Natural killer cell (primary cell): ENCODE measurements around the gene CTXN2. TPM values are rescaled to one million over a fixed set of nuclear protein-coding genes. Genes with fewer than 3 reads are reported as not detected.

Source experiments
- ATAC-seq, 3 donors: fragments of 150-1000 bp in 2 of 3; fragments of 200-7000 bp in 1 of 3; cut with Tn5 transposase; 1 replicate in 1 of 3; 2 replicates in 2 of 3; pipeline ENCODE4 v1.10.0; 2021; ENCODE audit warnings: mild to moderate bottlenecking in 2 of 3, moderate library complexity in 2 of 3
- DNase-seq, 2 donors: peaks; one replicate each; pipeline versions ENCODE4 v3.0.0 to v3.0.0-alpha.2; 2013 to 2021; ENCODE audit warnings: mixed read lengths in 1 of 2
- H3K27ac ChIP-seq: one replicate; pipeline ENCODE4 v1.5.1; 2013; ENCODE audit warnings: mild to moderate bottlenecking, low read length
- H3K27me3 ChIP-seq: one replicate; pipeline ENCODE4 v1.6.1; 2013; ENCODE audit warnings: low read length; ENCODE audit not compliant: control insufficient read depth, insufficient read depth
- H3K36me3 ChIP-seq: one replicate; pipeline ENCODE4 v1.6.1; 2013; ENCODE audit warnings: low read length; ENCODE audit not compliant: control insufficient read depth, insufficient read depth
- H3K4me1 ChIP-seq: one replicate; pipeline ENCODE4 v1.6.1; 2013; ENCODE audit warnings: low read length; ENCODE audit not compliant: control insufficient read depth, insufficient read depth
- H3K4me3 ChIP-seq: one replicate; pipeline ENCODE4 v1.5.1; 2013; ENCODE audit warnings: low read length
- H3K9me3 ChIP-seq: one replicate; pipeline ENCODE4 v1.6.1; 2013; ENCODE audit warnings: low read length; ENCODE audit not compliant: control insufficient read depth, insufficient read depth
- H3K27ac Mint-ChIP-seq, 2 donors: one replicate each; pipeline ENCODE4 v1.8.0; 2022; ENCODE audit warnings: mild to moderate bottlenecking in 2 of 2, mixed read lengths in 2 of 2, moderate library complexity in 1 of 2
- H3K27me3 Mint-ChIP-seq, 2 donors: one replicate each; pipeline ENCODE4 v1.8.0; 2022; ENCODE audit warnings: low read depth in 2 of 2, mixed read lengths in 2 of 2
- H3K36me3 Mint-ChIP-seq: one replicate; pipeline ENCODE4 v1.8.0; 2022; ENCODE audit warnings: mixed read lengths
- H3K4me1 Mint-ChIP-seq, 2 donors: one replicate each; pipeline ENCODE4 v1.8.0; 2022; ENCODE audit warnings: mixed read lengths in 2 of 2
- H3K4me3 Mint-ChIP-seq: one replicate; pipeline ENCODE4 v1.8.0; 2022; ENCODE audit warnings: mild to moderate bottlenecking, moderate library complexity, mixed read lengths
- H3K9me3 Mint-ChIP-seq, 2 donors: one replicate each; pipeline ENCODE4 v1.8.0; 2022; ENCODE audit warnings: mixed read lengths in 2 of 2
- whole genome bisulfite sequencing: methylation state at CpG from one replicate; pipeline ENCODE4 v1.1.7; 2013; ENCODE audit warnings: missing lambda C conversion rate; ENCODE audit not compliant: insufficient coverage; 5-methylcytosine and 5-hydroxymethylcytosine counted together
- intact Hi-C: fragments of 100-400 bp; cut with micrococcal nuclease; formaldehyde crosslinking; loops from one replicate; pipeline ENCODE4 v1.14.2; 2022
- total RNA-seq, 4 donors: library from RNA; stranded (reverse); fragments of 120-200 nt in 1 of 4; gene quantifications; one replicate each; pipeline versions ENCODE4 v1.2.3 to v1.2.4, GENCODE V29; 2013 to 2022
- TF ChIP-seq, protein P1 (sequence below): fragments of 200-600 bp; IDR thresholded peaks from one replicate; pipeline ENCODE4 v1.8.0; 2022; ENCODE audit warnings: antibody characterized with exemption

CTXN2 gene
- total RNA-seq, 3 donors from 2014 or later (not counting 1 experiment from before 2014, with no cell fraction given) = not detected

DNA sequence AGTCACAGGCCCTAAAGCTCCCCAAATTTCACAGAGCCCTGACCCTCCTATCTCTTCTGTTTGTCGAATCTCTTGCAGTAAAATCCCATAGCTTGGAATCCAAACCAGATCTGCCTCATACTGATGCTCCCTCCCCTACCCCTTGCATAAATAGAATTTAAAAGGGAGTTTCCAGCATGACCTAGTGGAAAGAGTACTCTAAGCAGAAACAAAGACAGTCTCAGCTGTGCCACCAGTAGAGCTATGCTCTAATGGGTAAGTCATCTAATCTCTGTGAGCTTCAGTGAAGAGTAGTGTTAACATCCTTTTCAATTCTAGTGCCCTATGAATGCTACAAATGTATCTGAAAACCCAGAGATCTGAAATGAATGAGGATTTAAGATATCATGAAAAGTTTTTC, 10.6 kb downstream of the CTXN2 start:
- Mint-ChIP-seq H3K9me3 (no peaks in the 10 kb centered on the region), H3K4me3 (no peak overlapping the region), H3K4me1 (no peaks in the 10 kb centered on the region), H3K27me3 (peaks cover 10 to 24% of the 10 kb centered on the region in 2 donors), H3K27ac (no peak overlapping the region), H3K36me3 (no peaks in the 10 kb centered on the region)
- Histone ChIP-seq H3K9me3 (no peaks in the 10 kb centered on the region), H3K4me3 (no peak overlapping the region), H3K36me3 (no peaks in the 10 kb centered on the region), H3K27me3 (peaks cover 2% of the 10 kb centered on the region), H3K4me1 (no peaks in the 10 kb centered on the region), H3K27ac (no peak overlapping the region)
- WGBS = 86% methylated on average over 1 of the region's 1 CpG
- TF ChIP-seq, protein P1, sequence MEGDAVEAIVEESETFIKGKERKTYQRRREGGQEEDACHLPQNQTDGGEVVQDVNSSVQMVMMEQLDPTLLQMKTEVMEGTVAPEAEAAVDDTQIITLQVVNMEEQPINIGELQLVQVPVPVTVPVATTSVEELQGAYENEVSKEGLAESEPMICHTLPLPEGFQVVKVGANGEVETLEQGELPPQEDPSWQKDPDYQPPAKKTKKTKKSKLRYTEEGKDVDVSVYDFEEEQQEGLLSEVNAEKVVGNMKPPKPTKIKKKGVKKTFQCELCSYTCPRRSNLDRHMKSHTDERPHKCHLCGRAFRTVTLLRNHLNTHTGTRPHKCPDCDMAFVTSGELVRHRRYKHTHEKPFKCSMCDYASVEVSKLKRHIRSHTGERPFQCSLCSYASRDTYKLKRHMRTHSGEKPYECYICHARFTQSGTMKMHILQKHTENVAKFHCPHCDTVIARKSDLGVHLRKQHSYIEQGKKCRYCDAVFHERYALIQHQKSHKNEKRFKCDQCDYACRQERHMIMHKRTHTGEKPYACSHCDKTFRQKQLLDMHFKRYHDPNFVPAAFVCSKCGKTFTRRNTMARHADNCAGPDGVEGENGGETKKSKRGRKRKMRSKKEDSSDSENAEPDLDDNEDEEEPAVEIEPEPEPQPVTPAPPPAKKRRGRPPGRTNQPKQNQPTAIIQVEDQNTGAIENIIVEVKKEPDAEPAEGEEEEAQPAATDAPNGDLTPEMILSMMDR = no peak
- no peak for DNase-seq
- intact Hi-C loops = no loop called here
- ATAC-seq = no peak

DNA sequence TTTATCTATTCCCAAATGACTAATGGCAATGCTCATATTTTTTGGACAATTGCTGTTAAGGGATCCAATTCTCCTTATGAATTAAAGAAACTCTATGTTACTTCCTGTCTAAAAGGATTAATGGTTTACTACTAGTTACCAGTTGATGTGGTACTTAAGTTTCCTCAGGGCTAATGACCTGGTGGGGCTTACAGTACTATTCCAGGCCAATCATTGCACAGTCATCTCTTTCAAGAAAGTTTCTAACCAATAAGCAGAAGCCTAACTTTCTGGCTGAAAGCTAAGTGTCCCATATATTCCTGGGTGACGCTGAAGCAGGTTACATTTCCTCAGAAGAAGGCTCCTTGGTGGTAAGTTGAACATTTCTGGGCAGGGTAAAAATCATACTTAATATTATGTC, 14.5 kb downstream of the CTXN2 start, which contains the start of gene SLC12A1:
Gene SLC12A1 (plus strand): TSS at position 322 of the 400 bp plus-strand sequence. CDS start 1,418 bp downstream, outside the sequence.
- TF ChIP-seq, protein P1 = no peak
- no peak within 1 kb of the TSS for H3K27ac ChIP-seq
- DNase-seq (no peak), ATAC-seq (no peak)
- no peak within 1 kb of the TSS for H3K4me3 ChIP-seq
- H3K27ac Mint-ChIP-seq = no peak within 1 kb of the TSS
- peaks cover 10 to 24% of the 10 kb centered on the region in 2 donors for H3K27me3 Mint-ChIP-seq
- H3K27me3 ChIP-seq = no peaks in the 10 kb centered on the region
- H3K9me3 ChIP-seq = no peaks in the 10 kb centered on the region
- H3K4me1 Mint-ChIP-seq = no peaks in the 10 kb centered on the region
- H3K4me3 Mint-ChIP-seq = no peak within 1 kb of the TSS
- H3K36me3 Mint-ChIP-seq = no peaks in the 10 kb centered on the region
- no peaks in the 10 kb centered on the region for H3K4me1 ChIP-seq
- H3K9me3 Mint-ChIP-seq = no peaks in the 10 kb centered on the region
- intact Hi-C loops = no loop called here
- WGBS = 83% methylated on average over 1 of the region's 1 CpG
- no peaks in the 10 kb centered on the region for H3K36me3 ChIP-seq

DNA sequence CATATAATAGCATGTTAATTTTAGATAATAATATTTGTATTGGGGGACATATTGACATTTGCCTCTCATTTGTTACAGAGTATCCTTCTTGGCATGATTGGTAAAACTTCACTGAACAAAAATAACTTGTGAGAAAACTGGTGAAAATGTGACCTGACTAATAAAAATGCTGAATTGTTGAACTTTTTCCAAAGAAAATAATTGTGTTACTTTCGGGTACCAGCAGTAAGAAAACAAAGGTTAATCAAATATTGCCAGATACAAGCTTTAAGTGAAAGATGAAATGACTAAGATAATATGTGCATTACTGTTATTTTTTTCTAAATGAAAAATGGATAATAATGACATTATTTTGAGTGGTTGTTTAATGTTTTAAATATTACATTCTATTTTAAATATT, 29.8 kb downstream of the CTXN2 start:
- Histone ChIP-seq H3K27ac (no peak overlapping the region), H3K9me3 (no peaks in the 10 kb centered on the region), H3K36me3 (no peaks in the 10 kb centered on the region), H3K4me1 (no peaks in the 10 kb centered on the region), H3K4me3 (no peak overlapping the region), H3K27me3 (no peaks in the 10 kb centered on the region)
- TF ChIP-seq, protein P1 = no peak
- DNase-seq (no peak), ATAC-seq (no peak)
- H3K4me1 Mint-ChIP-seq = no peaks in the 10 kb centered on the region
- intact Hi-C loops = no loop called here
- H3K36me3 Mint-ChIP-seq = no peaks in the 10 kb centered on the region
- no peak overlapping the region for H3K4me3 Mint-ChIP-seq
- H3K9me3 Mint-ChIP-seq = peaks cover 0 to 2% of the 10 kb centered on the region in 2 donors
- H3K27ac Mint-ChIP-seq = no peak overlapping the region
- WGBS = 71% methylated on average over 1 of the region's 1 CpG
- peaks cover 0 to 2% of the 10 kb centered on the region in 2 donors for H3K27me3 Mint-ChIP-seq

- no peak overlapping the region for H3K4me3 ChIP-seq
- Mint-ChIP-seq H3K36me3 (no peaks in the 10 kb centered on the region), H3K9me3 (peaks cover 0 to 2% of the 10 kb centered on the region in 2 donors), H3K27ac (no peak overlapping the region), H3K4me3 (no peak overlapping the region), H3K27me3 (peaks cover 0 to 3% of the 10 kb centered on the region in 2 donors), H3K4me1 (no peaks in the 10 kb centered on the region)
- intact Hi-C loops = no loop called here
- TF ChIP-seq, protein P1 = no peak
- H3K27ac ChIP-seq = no peak overlapping the region
- no peak for DNase-seq
- H3K4me1 ChIP-seq = no peaks in the 10 kb centered on the region
- no peaks in the 10 kb centered on the region for H3K9me3 ChIP-seq
- WGBS = 94% methylated on average over 4 of the region's 4 CpGs
- H3K27me3 ChIP-seq = no peaks in the 10 kb centered on the region
- ATAC-seq = no peak
- no peaks in the 10 kb centered on the region for H3K36me3 ChIP-seq
Measured at GRCh38 chr15:48221885-48222284, 30.4 kb downstream of the CTXN2 start.
